ENCODE data around the gene HRH3.

DNA sequence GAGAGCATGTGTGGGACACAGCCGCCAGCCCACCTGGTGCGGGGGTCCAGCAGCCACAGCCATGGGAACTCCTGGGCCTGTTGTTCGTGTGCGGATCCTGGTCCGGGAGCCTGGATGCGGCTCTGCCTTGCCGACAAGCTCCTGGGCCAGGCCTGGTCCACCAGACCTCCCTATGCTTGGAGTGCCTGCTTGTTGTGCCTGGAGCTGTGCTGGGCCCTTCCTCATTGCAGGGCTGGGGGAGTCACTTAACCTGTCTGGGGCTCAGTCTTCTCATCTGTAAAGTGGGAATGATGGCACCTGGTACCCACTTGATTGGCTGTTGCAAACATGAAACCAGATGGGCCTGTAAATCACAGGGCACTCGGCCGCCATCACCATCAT, 15.7 kb upstream of the HRH3 start:
- TF ChIP-seq, protein P1, sequence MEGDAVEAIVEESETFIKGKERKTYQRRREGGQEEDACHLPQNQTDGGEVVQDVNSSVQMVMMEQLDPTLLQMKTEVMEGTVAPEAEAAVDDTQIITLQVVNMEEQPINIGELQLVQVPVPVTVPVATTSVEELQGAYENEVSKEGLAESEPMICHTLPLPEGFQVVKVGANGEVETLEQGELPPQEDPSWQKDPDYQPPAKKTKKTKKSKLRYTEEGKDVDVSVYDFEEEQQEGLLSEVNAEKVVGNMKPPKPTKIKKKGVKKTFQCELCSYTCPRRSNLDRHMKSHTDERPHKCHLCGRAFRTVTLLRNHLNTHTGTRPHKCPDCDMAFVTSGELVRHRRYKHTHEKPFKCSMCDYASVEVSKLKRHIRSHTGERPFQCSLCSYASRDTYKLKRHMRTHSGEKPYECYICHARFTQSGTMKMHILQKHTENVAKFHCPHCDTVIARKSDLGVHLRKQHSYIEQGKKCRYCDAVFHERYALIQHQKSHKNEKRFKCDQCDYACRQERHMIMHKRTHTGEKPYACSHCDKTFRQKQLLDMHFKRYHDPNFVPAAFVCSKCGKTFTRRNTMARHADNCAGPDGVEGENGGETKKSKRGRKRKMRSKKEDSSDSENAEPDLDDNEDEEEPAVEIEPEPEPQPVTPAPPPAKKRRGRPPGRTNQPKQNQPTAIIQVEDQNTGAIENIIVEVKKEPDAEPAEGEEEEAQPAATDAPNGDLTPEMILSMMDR (IDR thresholded peaks at IDR 0.05): no peak
- TF ChIP-seq EZH2phosphoT487 (IDR thresholded peaks at IDR 0.05) (no peak), EZH2 (IDR thresholded peaks at IDR 0.05) (no peak)
